ENCODE measurements around the gene RMC1. TPM values are rescaled to one million over a fixed set of nuclear protein-coding genes. Genes with fewer than 3 reads are reported as not detected.

RMC1 gene
- total RNA-seq, result 17.3 and 21.1 TPM in 2 replicates

DNA sequence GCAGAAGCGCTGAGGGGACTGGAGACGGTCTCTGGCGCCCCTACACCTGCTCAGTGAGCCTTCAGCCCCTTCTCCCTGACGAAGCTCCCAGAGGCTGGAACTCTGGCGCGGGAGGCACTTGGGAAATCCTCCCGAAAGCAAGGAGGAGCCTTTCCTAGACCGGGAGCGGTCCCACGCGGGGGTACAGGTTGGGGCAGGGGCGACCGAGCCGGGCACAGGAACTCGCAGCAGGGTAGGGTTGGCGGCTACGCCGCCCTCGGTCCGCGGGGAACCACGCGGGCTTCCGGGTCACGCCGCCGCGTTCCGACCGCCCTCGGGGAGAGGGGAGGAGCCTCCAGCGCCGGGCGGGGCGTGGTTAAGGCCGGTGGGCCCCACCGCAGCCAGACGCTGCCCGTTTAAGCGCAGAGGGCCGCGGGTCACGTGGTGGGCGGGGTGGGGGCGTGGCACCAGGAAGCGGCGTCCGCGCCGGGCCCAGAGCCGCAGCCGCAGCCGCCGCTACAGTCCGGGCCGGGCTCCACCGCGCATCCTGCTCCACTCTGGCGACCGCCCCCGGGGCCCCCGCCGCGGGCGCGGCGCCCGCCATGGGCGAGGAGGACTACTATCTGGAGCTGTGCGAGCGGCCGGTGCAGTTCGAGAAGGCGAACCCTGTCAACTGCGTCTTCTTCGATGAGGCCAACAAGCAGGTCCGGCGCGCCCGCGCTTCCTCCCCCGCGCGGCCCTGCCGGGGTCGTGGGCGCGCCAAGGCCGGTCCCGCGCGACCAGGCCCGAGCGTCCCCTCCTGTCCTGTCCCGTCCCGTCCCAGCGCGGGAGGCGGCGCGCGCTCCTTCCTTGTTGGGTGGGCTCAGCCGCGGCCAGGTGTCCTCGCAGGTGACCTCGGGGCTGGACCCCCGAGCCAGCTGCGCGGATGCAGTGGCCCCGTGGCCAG lies at the start of gene RMC1:
Gene RMC1 (plus strand): TSS at position 474 of the 925 bp plus-strand sequence. CDS start 108 bp downstream, at position 582.

Other genes starting within 250 kb of the RMC1 start
- 37.5 and 41.9 TPM in 2 replicates for gene RIOK3, start 50.2 kb upstream of the RMC1 start, total RNA-seq
- 30.9 and 33.1 TPM in 2 replicates for gene NPC1, start 83.0 kb downstream of the RMC1 start, total RNA-seq
- 0.16 and 2.3 TPM in 2 replicates for gene ANKRD29, start 159.4 kb downstream of the RMC1 start, total RNA-seq
- gene LAMA3, start 185.9 kb downstream of the RMC1 start, total RNA-seq, result 2.6 and 18.1 TPM in 2 replicates